AG04450 (cell line): ENCODE results near the gene POU6F2. TPM values are rescaled to one million over a fixed set of nuclear protein-coding genes. Genes with fewer than 3 reads are reported as not detected.

Experiments
- CTCF ChIA-PET: fragments of 300-600, 350-600 bp; formaldehyde crosslinking; extraction: SDS; loops from one replicate; lab custom pipeline; 2022; ENCODE audit warnings: antibody characterized with exemption, inconsistent platforms; lab: Charles Lee
- POLR2A ChIA-PET: fragments of 350-600 bp; formaldehyde crosslinking; extraction: SDS; loops from one replicate; lab custom pipeline; 2021; ENCODE audit warnings: antibody characterized with exemption, inconsistent platforms; lab: Yijun Ruan, JAX
- DNase-seq: peaks from one replicate; pipeline ENCODE4 v3.0.0-alpha.2; 2011; ENCODE audit warnings: low read depth, low spot score
- H3K27ac ChIP-seq: one replicate; pipeline ENCODE4 v1.5.1; 2012; ENCODE audit warnings: low read depth, low read length, control low read depth
- H3K27me3 ChIP-seq: one replicate; pipeline ENCODE4 v1.6.0; 2012; ENCODE audit warnings: low read length; ENCODE audit not compliant: control insufficient read depth, insufficient read depth
- H3K4me3 ChIP-seq: 2 replicates; pipeline ENCODE4 v1.5.1; 2011; ENCODE audit warnings: mild to moderate bottlenecking, low read depth, low read length, control low read depth
- H3K9me3 ChIP-seq: 2 replicates; pipeline ENCODE4 v1.5.1; 2012; ENCODE audit warnings: low read length; ENCODE audit not compliant: control insufficient read depth, insufficient read depth
- CTCF ChIP-seq: IDR thresholded peaks from 2 replicates; pipeline ENCODE4 v1.5.1; 2011; ENCODE audit warnings: low read depth, low read length, control low read depth, inconsistent platforms
- polyA plus RNA-seq: library from polyadenylated mRNA; depleted of rRNA; stranded (reverse); fragments of >200 nt; gene quantifications from 2 replicates; pipeline ENCODE4 v1.2.3, GENCODE V29; 2011

Gene POU6F2
- polyA plus RNA-seq, 1 experiment: not detected

DNA sequence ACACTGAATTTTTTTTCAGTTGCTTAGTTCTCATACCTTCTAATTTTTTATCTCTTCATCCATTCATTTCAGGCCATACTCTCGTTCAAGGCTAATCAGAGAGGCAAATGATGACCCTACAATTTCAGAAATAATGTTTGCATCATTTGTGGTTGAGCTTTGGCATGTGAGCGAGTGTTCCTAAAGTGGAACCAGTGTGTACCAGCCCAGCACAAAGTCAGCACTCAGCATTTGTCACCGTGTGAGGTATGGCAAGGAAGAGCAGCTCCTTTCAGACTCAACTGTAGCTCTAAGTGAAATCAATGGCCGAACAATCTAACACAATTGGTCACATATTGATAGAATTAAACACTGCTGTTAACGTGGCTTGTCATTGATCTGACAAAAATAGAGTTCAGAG lies 154.6 kb downstream of the POU6F2 start:
- ChIA-PET CTCF (no interaction called here), POLR2A (no interaction called here)
- H3K27ac ChIP-seq: no peak overlapping the region
- peaks cover 2% of the 10 kb centered on the region for H3K27me3 ChIP-seq
- no peak for TF ChIP-seq CTCF
- no peaks in the 10 kb centered on the region for H3K9me3 ChIP-seq
- no peak overlapping the region for H3K4me3 ChIP-seq
- no peak for DNase-seq

DNA sequence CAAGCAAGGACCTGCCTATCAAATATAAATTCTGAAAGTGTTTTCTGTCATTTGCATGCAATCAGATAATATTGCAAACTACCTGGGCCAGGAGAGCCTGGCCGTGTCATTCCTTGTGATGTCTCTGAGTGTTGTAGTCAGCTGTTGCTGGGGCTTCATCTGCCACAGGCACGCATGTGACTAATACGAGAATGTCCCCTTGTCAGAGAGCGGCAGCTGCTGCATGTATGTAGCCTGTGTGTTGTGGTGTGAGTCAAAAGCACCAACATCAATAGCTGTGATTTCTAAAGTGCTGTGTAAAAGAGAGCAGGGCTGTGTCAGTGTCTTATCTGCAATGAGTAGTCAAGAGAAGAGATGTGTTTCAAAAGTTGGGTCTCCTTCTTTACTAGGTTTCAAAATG lies 155.4 kb downstream of the POU6F2 start:
- H3K27ac ChIP-seq: no peak overlapping the region
- no peaks in the 10 kb centered on the region for H3K9me3 ChIP-seq
- no peak overlapping the region for H3K4me3 ChIP-seq
- ChIA-PET CTCF (no interaction called here), POLR2A (no interaction called here)
- DNase-seq: no peak
- no peak for TF ChIP-seq CTCF
- peaks cover 2% of the 10 kb centered on the region for H3K27me3 ChIP-seq

GRCh38 chr7:39137480-39137879 lies 159.8 kb downstream of the POU6F2 start:
- Histone ChIP-seq H3K9me3 (no peaks in the 10 kb centered on the region), H3K27ac (no peak overlapping the region), H3K4me3 (no peak overlapping the region), H3K27me3 (no peaks in the 10 kb centered on the region)
- POLR2A ChIA-PET: no interaction called here
- no peak for DNase-seq
- TF ChIP-seq CTCF: no peak
- CTCF ChIA-PET: interaction anchor here (1.2 kb wide), 1 partner anchor 9 kb away, joined by 6 read pairs; no protein-coding TSS in a partner anchor

DNA sequence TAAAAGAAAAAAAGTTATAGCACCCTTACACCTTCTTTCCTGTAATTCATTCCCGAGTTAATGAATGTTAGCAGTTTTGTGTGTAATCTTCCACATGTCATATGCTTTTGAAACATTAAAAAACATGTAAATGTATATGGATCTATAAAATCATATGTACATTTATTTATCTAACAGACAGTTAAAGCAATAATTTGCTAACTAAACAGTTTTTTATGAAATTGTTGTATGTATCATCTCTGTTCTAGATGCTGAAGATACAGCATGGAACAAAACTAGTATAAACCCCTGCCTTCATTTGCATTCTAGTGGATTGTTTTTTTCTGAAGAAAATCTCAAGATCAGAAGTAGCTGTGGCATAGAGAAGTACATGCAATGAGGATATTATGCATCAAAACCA lies 165.0 kb downstream of the POU6F2 start:
- TF ChIP-seq CTCF: no peak
- no peaks in the 10 kb centered on the region for H3K9me3 ChIP-seq
- no peak for DNase-seq
- ChIA-PET CTCF (interaction anchor here (0.6 kb wide), 1 partner anchor 345 kb away, joined by 3 read pairs; no protein-coding TSS in a partner anchor), POLR2A (no interaction called here)
- H3K27me3 ChIP-seq: no peaks in the 10 kb centered on the region
- no peak overlapping the region for H3K27ac ChIP-seq
- H3K4me3 ChIP-seq: no peak overlapping the region

GRCh38 chr7:39144420-39144819 lies 166.7 kb downstream of the POU6F2 start:
- CTCF ChIA-PET: no interaction called here
- Histone ChIP-seq H3K27ac (no peak overlapping the region), H3K4me3 (no peak overlapping the region), H3K27me3 (no peaks in the 10 kb centered on the region), H3K9me3 (no peaks in the 10 kb centered on the region)
- POLR2A ChIA-PET: no interaction called here
- no peak for TF ChIP-seq CTCF
- DNase-seq: no peak
